D721Med (cell line): ENCODE data around the gene AFAP1.

Experiments
- DNase-seq: peaks from one replicate; pipeline ENCODE4 v3.0.0; 2011; ENCODE audit warnings: low spot score; ENCODE audit not compliant: insufficient read length
- FAIRE-seq: peaks from 2 replicates; lab custom pipeline; 2011; peaks lifted over from hg19 to GRCh38; lab: Jason Lieb, UNC
- CTCF ChIP-seq: IDR thresholded peaks from 2 replicates; pipeline ENCODE4 v1.5.1; 2012; ENCODE audit warnings: mild to moderate bottlenecking, control low read depth; ENCODE audit not compliant: insufficient read depth; ENCODE audit errors: missing control alignments

AFAP1 gene

GRCh38 chr4:7781366-7781765 is 158.3 kb downstream of the AFAP1 start:
- no peak for FAIRE-seq
- TF ChIP-seq CTCF: no peak
- no peak for DNase-seq

GRCh38 chr4:7780751-7781348 is 158.8 kb downstream of the AFAP1 start:
- no peak for DNase-seq

GRCh38 chr4:7779432-7779768 is 160.3 kb downstream of the AFAP1 start:
- no peak for TF ChIP-seq CTCF
- DNase-seq (no peak), FAIRE-seq (no peak)

More at GRCh38 chr4:7780751-7781348, 158.8 kb downstream of the AFAP1 start:
- no peak for FAIRE-seq
- TF ChIP-seq CTCF: no peak

GRCh38 chr4:7778510-7779431 is 160.9 kb downstream of the AFAP1 start:
- no peak for TF ChIP-seq CTCF
- FAIRE-seq: no peak
- DNase-seq: no peak

GRCh38 chr4:7777871-7778509 is 161.7 kb downstream of the AFAP1 start:
- FAIRE-seq: no peak

GRCh38 chr4:7777017-7777710 is 162.5 kb downstream of the AFAP1 start:
- no peak for TF ChIP-seq CTCF
- FAIRE-seq: no peak

More at GRCh38 chr4:7777871-7778509, 161.7 kb downstream of the AFAP1 start:
- TF ChIP-seq CTCF: no peak
- no peak for DNase-seq

More at GRCh38 chr4:7777017-7777710, 162.5 kb downstream of the AFAP1 start:
- no peak for DNase-seq
